GM19035 (cell line): ENCODE measurements around the gene CDCA3.
"Not testable (repeated sequence)": the region's sequence is repeated elsewhere in the genome, so short reads cannot be mapped to it uniquely, and the experiment has no call there.

Experiments
- ATAC-seq: cut with Tn5 transposase; IDR thresholded peaks from one replicate; pipeline ENCODE4 v1.9.1; 2021; ENCODE audit not compliant: unreplicated experiment

Gene CDCA3

GRCh38 chr12:6872073-6873048 lies 21.3 kb upstream of the CDCA3 start:
- ATAC-seq = peak; percentile 30

GRCh38 chr12:6871052-6871957 lies 20.2 kb upstream of the CDCA3 start:
- ATAC-seq = no peak

- not testable (repeated sequence) for ATAC-seq
These were observed 19.2 kb upstream of the CDCA3 start for GRCh38 chr12:6870304-6870703.

GRCh38 chr12:6869049-6870021 lies 18.2 kb upstream of the CDCA3 start:
- ATAC-seq = no peak

GRCh38 chr12:6868211-6869048 lies 17.3 kb upstream of the CDCA3 start:
- ATAC-seq = no peak

GRCh38 chr12:6867413-6868210 lies 16.5 kb upstream of the CDCA3 start, which contains the start of gene TPI1:
TSS of gene TPI1 (plus strand) at chr12:6867531. CDS start at chr12:6867567, 36 bp downstream.
- ATAC-seq = peak; percentile 56

- peak; percentile 7 for ATAC-seq
These were observed 15.9 kb upstream of the CDCA3 start for GRCh38 chr12:6866920-6867412.

GRCh38 chr12:6866163-6866919 lies 15.3 kb upstream of the CDCA3 start:
- ATAC-seq = no peak

- ATAC-seq = not testable (repeated sequence)
These were observed 14.2 kb upstream of the CDCA3 start for GRCh38 chr12:6865307-6865706.

- no peak for ATAC-seq
These were observed 12.7 kb upstream of the CDCA3 start for GRCh38 chr12:6863586-6864321.

- no peak for ATAC-seq
These were observed 11.9 kb upstream of the CDCA3 start for GRCh38 chr12:6863033-6863432.

GRCh38 chr12:6861391-6861790 lies 10.3 kb upstream of the CDCA3 start:
- no peak for ATAC-seq

- no peak for ATAC-seq
These were observed 9.9 kb upstream of the CDCA3 start for GRCh38 chr12:6860942-6861341.

GRCh38 chr12:6860116-6860515 lies 9.0 kb upstream of the CDCA3 start:
- ATAC-seq = no peak

- no peak for ATAC-seq
These were observed 7.7 kb upstream of the CDCA3 start for GRCh38 chr12:6858799-6859198.

GRCh38 chr12:6855322-6855721 lies 4.2 kb upstream of the CDCA3 start:
- no peak for ATAC-seq

- ATAC-seq = no peak
These were observed 3.0 kb upstream of the CDCA3 start for GRCh38 chr12:6854036-6854435.
